Stimulated activated CD4-positive, alpha-beta T cell treated with anti-CD3 and anti-CD28 coated beads, Interleukin-2, amount 100 ng/mL, for 24 hours (primary cell): ENCODE data around the gene TRIM9.
A peak's percentile ranks its signal among the peaks of the same experiment; 100 is the strongest.

Source experiments
- DNase-seq, 2 donors: peaks; one replicate each; pipeline ENCODE4 v3.0.0-alpha.2; 2020

TRIM9 gene

GRCh38 chr14:51094901-51095853 lies at the start of gene TRIM9:
Gene TRIM9 (minus strand): TSS chr14:51095105. CDS start chr14:51094939, 166 bp downstream.
- peak; percentile 91 to 94 for DNase-seq

GRCh38 chr14:51140856-51141255 lies 46.0 kb upstream of the TRIM9 start:
- no peak for DNase-seq

GRCh38 chr14:51140338-51140737 lies 45.4 kb upstream of the TRIM9 start:
- no peak for DNase-seq

GRCh38 chr14:51139121-51139681 lies 44.3 kb upstream of the TRIM9 start:
- DNase-seq: no peak

GRCh38 chr14:51138404-51139103 lies 43.6 kb upstream of the TRIM9 start:
- no peak for DNase-seq

GRCh38 chr14:51131516-51131915 lies 36.6 kb upstream of the TRIM9 start:
- DNase-seq: no peak

- no peak for DNase-seq
Measured at GRCh38 chr14:51129130-51129529, 34.2 kb upstream of the TRIM9 start.

- DNase-seq: no peak
Measured at GRCh38 chr14:51124029-51124428, 29.1 kb upstream of the TRIM9 start.

- DNase-seq: no peak
Measured at GRCh38 chr14:51121096-51121495, 26.2 kb upstream of the TRIM9 start.

GRCh38 chr14:51119411-51120051 lies 24.6 kb upstream of the TRIM9 start:
- DNase-seq: no peak

GRCh38 chr14:51118993-51119392 lies 24.1 kb upstream of the TRIM9 start:
- no peak for DNase-seq

- DNase-seq: no peak
Measured at GRCh38 chr14:51117593-51117992, 22.7 kb upstream of the TRIM9 start.

- DNase-seq: no peak
Measured at GRCh38 chr14:51116682-51117081, 21.8 kb upstream of the TRIM9 start.

- no peak for DNase-seq
Measured at GRCh38 chr14:51109651-51110050, 14.7 kb upstream of the TRIM9 start.

- no peak for DNase-seq
Measured at GRCh38 chr14:51107801-51108200, 12.9 kb upstream of the TRIM9 start.

GRCh38 chr14:51104467-51104866 lies 9.6 kb upstream of the TRIM9 start:
- DNase-seq: no peak

- no peak for DNase-seq
Measured at GRCh38 chr14:51097287-51097686, 2.4 kb upstream of the TRIM9 start.

GRCh38 chr14:51096870-51097269 lies 2.0 kb upstream of the TRIM9 start:
- no peak for DNase-seq

GRCh38 chr14:51095854-51096823 lies 1.2 kb upstream of the TRIM9 start:
- DNase-seq: peak; percentile 17 to 26

- peak; percentile 26 to 38 for DNase-seq
Measured at GRCh38 chr14:51094282-51094821, 553 bp downstream of the TRIM9 start.
